Fibroblast of mammary gland (primary cell): Measurements from ENCODE around the gene BDKRB2.

Source experiments
- DNase-seq: peaks from one replicate; pipeline ENCODE4 v3.0.0-alpha.2; 2010; ENCODE audit warnings: low read depth
- H3K4me3 ChIP-seq: 2 replicates; pipeline ENCODE4 v1.5.1; 2011; ENCODE audit warnings: low read depth, mild to moderate bottlenecking, low read length, moderate library complexity; ENCODE audit not compliant: control insufficient read depth
- CTCF ChIP-seq: conservative IDR thresholded peaks from 2 replicates; pipeline ENCODE4 v1.5.1; 2011; ENCODE audit warnings: low read depth, low read length, inconsistent platforms; ENCODE audit not compliant: control insufficient read depth, insufficient read depth

BDKRB2 gene

GRCh38 chr14:96251656-96252155 is 47.1 kb downstream of the BDKRB2 start:
- no peak for DNase-seq
- TF ChIP-seq CTCF = no peak
- no peak overlapping the region for H3K4me3 ChIP-seq

GRCh38 chr14:96252323-96252998 is 47.8 kb downstream of the BDKRB2 start:
- TF ChIP-seq CTCF = no peak
- no peak for DNase-seq
- no peak overlapping the region for H3K4me3 ChIP-seq

- no peak for TF ChIP-seq CTCF
- peak; percentile 91 for DNase-seq
- H3K4me3 ChIP-seq = no peak overlapping the region
These were observed 48.4 kb downstream of the BDKRB2 start for GRCh38 chr14:96252999-96253539.

GRCh38 chr14:96254687-96255086 is 50.0 kb downstream of the BDKRB2 start:
- DNase-seq = no peak
- TF ChIP-seq CTCF = no peak

GRCh38 chr14:96255501-96256366 is 51.1 kb downstream of the BDKRB2 start, which contains the start of gene BDKRB1:
Gene BDKRB1 (plus strand): TSS chr14:96256210. CDS start chr14:96263683, 7,473 bp downstream.
- TF ChIP-seq CTCF = no peak
- peak within 1 kb of the TSS; percentile 34 for H3K4me3 ChIP-seq
- peak; percentile 94 for DNase-seq

More at GRCh38 chr14:96254687-96255086, 50.0 kb downstream of the BDKRB2 start:
- H3K4me3 ChIP-seq = no peak overlapping the region

GRCh38 chr14:96256407-96256806 is 51.8 kb downstream of the BDKRB2 start:
- peak; percentile 72 for DNase-seq

More at GRCh38 chr14:96256407-96256806, 51.8 kb downstream of the BDKRB2 start:
- peak; percentile 34 for TF ChIP-seq CTCF
- peak overlapping the region; percentile 34 for H3K4me3 ChIP-seq
